IPS DF 4.7 (cell line): ENCODE results near the gene TMEM143.
"Not testable (repeated sequence)": the region's sequence is repeated elsewhere in the genome, so short reads cannot be mapped to it uniquely, and the experiment has no call there.

Source experiments
- DNase-seq: peaks from one replicate; pipeline ENCODE4 v3.0.0-alpha.2; 2013; ENCODE audit warnings: low spot score; ENCODE audit errors: extremely low read depth

Gene TMEM143

GRCh38 chr19:48296963-48297734 lies 66.6 kb downstream of the TMEM143 start:
- no peak for DNase-seq

GRCh38 chr19:48295458-48295857 lies 68.3 kb downstream of the TMEM143 start:
- no peak for DNase-seq

GRCh38 chr19:48292798-48293197 lies 70.9 kb downstream of the TMEM143 start:
- no peak for DNase-seq

- DNase-seq, result not testable (repeated sequence)
Observed at GRCh38 chr19:48291489-48291815, 72.3 kb downstream of the TMEM143 start.

GRCh38 chr19:48290771-48291488 lies 72.8 kb downstream of the TMEM143 start:
- peak; percentile 75 for DNase-seq

GRCh38 chr19:48290401-48290770 lies 73.4 kb downstream of the TMEM143 start:
- peak; percentile 44 for DNase-seq

GRCh38 chr19:48287748-48288147 lies 76.0 kb downstream of the TMEM143 start:
- no peak for DNase-seq

- no peak for DNase-seq
Observed at GRCh38 chr19:48284896-48285295, 78.8 kb downstream of the TMEM143 start.

GRCh38 chr19:48283908-48284307 lies 79.8 kb downstream of the TMEM143 start:
- DNase-seq, result no peak
